SK-N-SH treated with all-trans-retinoic acid at 6 μM for 48 hours (cell line): ENCODE results near the gene USP22.

Source experiments
- ATAC-seq: fragments of 200-7000 bp; cut with Tn5 transposase; 3 replicates; pipeline ENCODE4 v1.9.1; 2020; ENCODE audit warnings: mild to moderate bottlenecking, moderate library complexity
- ARNTL ChIP-seq: fragments of 450-650 bp; formaldehyde crosslinking; IDR thresholded peaks from 2 replicates; pipeline ENCODE4 v1.5.0; 2020; ENCODE audit warnings: low read depth, mild to moderate bottlenecking, moderate library complexity, borderline replicate concordance
- BACH2 ChIP-seq: fragments of 250-450 bp; sonication (Bioruptor Pico); IDR thresholded peaks from 2 replicates; pipeline ENCODE4 v1.9.0; 2021; ENCODE audit warnings: mild to moderate bottlenecking, borderline replicate concordance
- CREB5 ChIP-seq: fragments of 250-450 bp; sonication (Bioruptor Pico); IDR thresholded peaks from 2 replicates; pipeline ENCODE4 v1.5.1; 2020; ENCODE audit warnings: low read depth, mild to moderate bottlenecking, moderate library complexity
- CSDC2 ChIP-seq: fragments of 250-450 bp; sonication (Bioruptor Pico); IDR thresholded peaks from 2 replicates; pipeline ENCODE4 v1.5.0; 2020; ENCODE audit warnings: mild to moderate bottlenecking, moderate library complexity
- CSRNP3 ChIP-seq: fragments of 250-450 bp; sonication (Bioruptor Pico); IDR thresholded peaks from 2 replicates; pipeline ENCODE4 v1.5.1; 2021; ENCODE audit warnings: mild to moderate bottlenecking, moderate library complexity
- ESRRG ChIP-seq: fragments of 250-450 bp; sonication (Bioruptor Pico); IDR thresholded peaks from 2 replicates; pipeline ENCODE4 v1.6.1; 2021; ENCODE audit warnings: mild to moderate bottlenecking
- GLIS3 ChIP-seq: fragments of 250-450 bp; sonication (Bioruptor Pico); IDR thresholded peaks from 2 replicates; pipeline ENCODE4 v1.5.0; 2020; ENCODE audit warnings: mild to moderate bottlenecking, moderate library complexity
- ISL1 ChIP-seq: fragments of 250-450 bp; sonication (Bioruptor Pico); IDR thresholded peaks from 2 replicates; pipeline ENCODE4 v2.1.2; 2022; ENCODE audit warnings: mild to moderate bottlenecking, moderate library complexity
- OSR1 ChIP-seq: fragments of 250-450 bp; sonication (Bioruptor Pico); IDR thresholded peaks from 2 replicates; pipeline ENCODE4 v1.8.0; 2022; ENCODE audit warnings: moderate library complexity, mild to moderate bottlenecking, inconsistent platforms
- PATZ1 ChIP-seq: fragments of 250-450 bp; sonication (Bioruptor Pico); IDR thresholded peaks from 2 replicates; pipeline ENCODE4 v1.8.0; 2020; ENCODE audit warnings: mild to moderate bottlenecking, moderate library complexity, borderline replicate concordance
- POU6F1 ChIP-seq: fragments of 250-450 bp; sonication (Bioruptor Pico); IDR thresholded peaks from 2 replicates; pipeline ENCODE4 v1.8.0; 2021; ENCODE audit warnings: low read depth, mild to moderate bottlenecking, moderate library complexity, borderline replicate concordance
- PPARA ChIP-seq: fragments of 250-450 bp; sonication (Bioruptor Pico); IDR thresholded peaks from 2 replicates; pipeline ENCODE4 v1.5.0; 2020; ENCODE audit warnings: mild to moderate bottlenecking, borderline replicate concordance
- RARB ChIP-seq: fragments of 250-450 bp; sonication (Bioruptor Pico); IDR thresholded peaks from 2 replicates; pipeline ENCODE4 v1.8.0; 2021; ENCODE audit warnings: mild to moderate bottlenecking, moderate library complexity
- SNAI2 ChIP-seq: fragments of 250-450 bp; sonication (Bioruptor Pico); IDR thresholded peaks from 2 replicates; pipeline ENCODE4 v1.5.0; 2020; ENCODE audit warnings: mild to moderate bottlenecking, moderate library complexity
- TCF4 ChIP-seq: fragments of 250-450 bp; sonication (Bioruptor Pico); IDR thresholded peaks from 2 replicates; pipeline ENCODE4 v1.8.0; 2021; ENCODE audit warnings: mild to moderate bottlenecking, moderate library complexity, borderline replicate concordance
- TOX ChIP-seq: fragments of 250-450 bp; sonication (Bioruptor Pico); IDR thresholded peaks from 2 replicates; pipeline ENCODE4 v1.8.0; 2021; ENCODE audit warnings: mild to moderate bottlenecking, moderate library complexity, borderline replicate concordance
- TSHZ2 ChIP-seq: fragments of 250-450 bp; sonication (Bioruptor Pico); IDR thresholded peaks from 2 replicates; pipeline ENCODE4 v1.5.0; 2020; ENCODE audit warnings: mild to moderate bottlenecking, moderate library complexity
- ZC3H10 ChIP-seq: fragments of 250-450 bp; sonication (Bioruptor Pico); IDR thresholded peaks from 2 replicates; pipeline ENCODE4 v1.5.1; 2021; ENCODE audit warnings: mild to moderate bottlenecking, moderate library complexity
- ZFP3 ChIP-seq: fragments of 250-450 bp; sonication (Bioruptor Pico); IDR thresholded peaks from 2 replicates; pipeline ENCODE4 v1.5.0; 2020; ENCODE audit warnings: mild to moderate bottlenecking, moderate library complexity
- ZFP30 ChIP-seq: fragments of 450-650 bp; formaldehyde crosslinking; IDR thresholded peaks from 2 replicates; pipeline ENCODE4 v1.5.0; 2022; ENCODE audit warnings: mild to moderate bottlenecking, moderate library complexity
- ZNF565 ChIP-seq: fragments of 450-650 bp; formaldehyde crosslinking; conservative IDR thresholded peaks from 2 replicates; pipeline ENCODE4 v1.5.0; 2020; ENCODE audit warnings: low read depth, mild to moderate bottlenecking, moderate library complexity
- ZNF70 ChIP-seq: fragments of 450-650 bp; formaldehyde crosslinking; IDR thresholded peaks from 2 replicates; pipeline ENCODE4 v1.5.0; 2020; ENCODE audit warnings: mild to moderate bottlenecking, moderate library complexity

Gene USP22

GRCh38 chr17:21036361-21036881 is 6.4 kb downstream of the USP22 start:
- TF ChIP-seq POU6F1: no peak
- no peak for TF ChIP-seq ZFP3
- no peak for TF ChIP-seq ZC3H10
- no peak for TF ChIP-seq PPARA (CRISPR knock-in tag)
- no peak for TF ChIP-seq RARB (CRISPR knock-in tag)
- no peak for TF ChIP-seq TOX
- no peak for TF ChIP-seq CSRNP3 (CRISPR knock-in tag)
- no peak for TF ChIP-seq ARNTL (CRISPR knock-in tag)
- no peak for TF ChIP-seq ZNF565 (CRISPR knock-in tag)
- no peak for TF ChIP-seq ISL1 (CRISPR knock-in tag)

GRCh38 chr17:21035406-21035805 is 7.4 kb downstream of the USP22 start:
- no peak for TF ChIP-seq ARNTL (CRISPR knock-in tag)
- TF ChIP-seq ZFP3: no peak
- TF ChIP-seq CSRNP3 (CRISPR knock-in tag): no peak
- TF ChIP-seq ZC3H10: no peak
- TF ChIP-seq TCF4: no peak
- TF ChIP-seq BACH2 (CRISPR knock-in tag): no peak
- no peak for TF ChIP-seq SNAI2 (CRISPR knock-in tag)
- TF ChIP-seq CREB5 (CRISPR knock-in tag): no peak
- no peak for TF ChIP-seq ZNF565 (CRISPR knock-in tag)
- TF ChIP-seq TSHZ2 (CRISPR knock-in tag): no peak
- TF ChIP-seq CSDC2 (CRISPR knock-in tag): no peak
- TF ChIP-seq ISL1 (CRISPR knock-in tag): no peak
- TF ChIP-seq OSR1 (CRISPR knock-in tag): no peak
- TF ChIP-seq ESRRG (CRISPR knock-in tag): no peak
- no peak for TF ChIP-seq ZNF70 (CRISPR knock-in tag)
- TF ChIP-seq RARB (CRISPR knock-in tag): no peak
- TF ChIP-seq ZFP30: no peak
- no peak for TF ChIP-seq PATZ1 (CRISPR knock-in tag)
- no peak for TF ChIP-seq PPARA (CRISPR knock-in tag)
- TF ChIP-seq GLIS3 (CRISPR knock-in tag): no peak
- ATAC-seq: no peak

More at GRCh38 chr17:21036361-21036881, 6.4 kb downstream of the USP22 start:
- no peak for ATAC-seq
